Melanocyte of skin (primary cell): Measurements from ENCODE around the gene ARMH2. TPM values are rescaled to one million over a fixed set of nuclear protein-coding genes. Genes with fewer than 3 reads are reported as not detected.

Source experiments
- total RNA-seq, 2 donors: library from RNA; depleted of rRNA; stranded (reverse); fragments of >200 nt; gene quantifications; 2 replicates each; pipeline ENCODE4 v1.2.3, GENCODE V29; 2012

ARMH2 gene
- not detected for total RNA-seq

GRCh38 chr6:24798740-24799540 lies at the start of gene ARMH2:
TSS of gene ARMH2 (minus strand) at chr6:24798917. CDS start at chr6:24798857, 60 bp downstream.

GRCh38 chr6:24774696-24775519 lies 23.8 kb downstream of the ARMH2 start, which contains the start of gene GMNN:
TSS of gene GMNN (plus strand) at chr6:24774937. CDS start at chr6:24777247, 2,310 bp downstream.

Other genes starting within 250 kb of the ARMH2 start
- under 1 TPM; under 0.01 to 0.33 TPM for gene KIAA0319, start 152.7 kb downstream of the ARMH2 start, total RNA-seq
- gene TDP2, start 132.0 kb downstream of the ARMH2 start, total RNA-seq, result 10 to 100 TPM; 12.0 to 16.3 TPM
- 1 to 10 TPM; 5.9 to 7.7 TPM for gene ACOT13, start 131.8 kb downstream of the ARMH2 start, total RNA-seq
- gene C6orf62, start 79.8 kb downstream of the ARMH2 start, total RNA-seq, result 100 to 1,000 TPM; 123 to 137 TPM
- 10 to 100 TPM; 23.7 to 51.3 TPM for gene GMNN, start 24.0 kb downstream of the ARMH2 start, total RNA-seq
- 1 to 10 TPM; 3.0 to 3.4 TPM for gene RIPOR2, start 137.0 kb upstream of the ARMH2 start, total RNA-seq